Measurements from ENCODE around the gene TMEM150A. TPM values are rescaled to one million over a fixed set of nuclear protein-coding genes. Genes with fewer than 3 reads are reported as not detected.

The TMEM150A gene
- total and polyA plus RNA-seq, 2 of the 13 experiments (the other 11 are each of a cell fraction or from before 2014, with no cell fraction given) = 30.1 to 70.4 TPM

- TF ChIP-seq IRX3 (CRISPR knock-in tag; IDR thresholded peaks at IDR 0.05; ENCODE audit: borderline replicate concordance, low read depth) (no peak), ZIK1 (CRISPR knock-in tag; IDR thresholded peaks at IDR 0.05; ENCODE audit: borderline replicate concordance, low read depth) (no peak), MTA3 (CRISPR knock-in tag; IDR thresholded peaks at IDR 0.05) (no peak), HOXA9 (CRISPR knock-in tag; IDR thresholded peaks at IDR 0.05; ENCODE audit: borderline replicate concordance) (no peak), NR0B2 (CRISPR knock-in tag; IDR thresholded peaks at IDR 0.05) (no peak), HNF1B (CRISPR knock-in tag; IDR thresholded peaks at IDR 0.05) (no peak), ZBTB43 (CRISPR knock-in tag; conservative IDR thresholded peaks at IDR 0.05) (no peak; the same call in 1 of the 2 replicates), AFF4 (CRISPR knock-in tag; IDR thresholded peaks at IDR 0.05) (no peak), ZNF737 (CRISPR knock-in tag; IDR thresholded peaks at IDR 0.05; ENCODE audit: borderline replicate concordance) (no peak), KDM5A (IDR thresholded peaks at IDR 0.05; ENCODE audit: borderline replicate concordance, low read length) (no peak), XBP1 (CRISPR knock-in tag; IDR thresholded peaks at IDR 0.05) (no peak), TFDP2 (CRISPR knock-in tag; IDR thresholded peaks at IDR 0.05) (no peak), HMG20B (CRISPR knock-in tag; conservative IDR thresholded peaks at IDR 0.05) (no peak), ZNF572 (CRISPR knock-in tag; IDR thresholded peaks at IDR 0.05) (peak; percentile 16; the same call in 1 of the 2 replicates), ZNF331 (CRISPR knock-in tag; IDR thresholded peaks at IDR 0.05) (no peak), ZNF773 (CRISPR knock-in tag; IDR thresholded peaks at IDR 0.05; ENCODE audit: borderline replicate concordance) (no peak), RBM22 (optimal IDR thresholded peaks at IDR 0.05; ENCODE audit: low read length) (peak; percentile 55), ZNF772 (CRISPR knock-in tag; IDR thresholded peaks at IDR 0.05) (no peak), SRY (CRISPR knock-in tag; IDR thresholded peaks at IDR 0.05) (no peak), FOXO1 (CRISPR knock-in tag; IDR thresholded peaks at IDR 0.05) (no peak; the same call in 1 of the 2 replicates), GZF1 (CRISPR knock-in tag; IDR thresholded peaks at IDR 0.05) (no peak), MAFG (CRISPR knock-in tag; IDR thresholded peaks at IDR 0.05) (0 out of 2 replicates have a peak, but pooled peaks have one; percentile 23)
Measured at GRCh38 chr2:85583667-85584353, 18.7 kb downstream of the TMEM150A start (continued).
